WI38 (cell line): Measurements from ENCODE around the gene PLIN3.

Experiments used
- H3K4me3 ChIP-seq: 2 replicates; pipeline ENCODE4 v1.5.1; 2011; ENCODE audit warnings: low read depth, mild to moderate bottlenecking, control low read depth, low read length
- TF ChIP-seq, protein P1 (sequence below): IDR thresholded peaks from 2 replicates; pipeline ENCODE4 v1.5.1; 2012; ENCODE audit warnings: low read depth, mild to moderate bottlenecking, control low read depth, low read length

Gene PLIN3

DNA sequence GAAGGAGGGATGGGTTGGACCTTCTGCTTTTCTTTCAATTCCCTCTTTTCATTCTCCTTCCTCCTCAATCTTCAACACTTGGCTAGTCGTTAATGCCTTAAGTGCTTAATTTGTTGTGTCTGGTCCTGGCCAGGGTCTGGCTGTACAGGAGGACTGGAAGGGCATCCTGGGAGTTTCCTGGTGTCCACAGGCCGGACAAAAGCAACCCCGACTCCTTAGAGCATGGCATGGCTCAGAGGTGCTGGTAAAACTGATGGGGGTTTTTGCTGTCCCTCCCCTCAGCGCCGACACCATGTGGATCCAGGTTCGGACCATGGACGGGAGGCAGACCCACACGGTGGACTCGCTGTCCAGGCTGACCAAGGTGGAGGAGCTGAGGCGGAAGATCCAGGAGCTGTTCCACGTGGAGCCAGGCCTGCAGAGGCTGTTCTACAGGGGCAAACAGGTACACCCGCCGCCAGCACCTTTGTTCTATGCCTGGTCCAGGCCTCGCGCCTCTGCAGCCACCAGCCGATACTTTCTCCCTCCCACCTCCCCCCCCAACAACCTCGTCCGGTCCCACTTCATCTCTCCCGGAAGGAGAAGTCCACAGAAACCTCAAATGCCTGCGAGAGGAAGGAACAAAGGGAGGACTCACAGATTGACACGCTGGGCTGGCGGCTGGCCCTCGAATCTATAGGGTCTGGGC lies 43.3 kb upstream of the PLIN3 start:
- H3K4me3 ChIP-seq: peak overlapping the region; percentile 67
- TF ChIP-seq, protein P1, sequence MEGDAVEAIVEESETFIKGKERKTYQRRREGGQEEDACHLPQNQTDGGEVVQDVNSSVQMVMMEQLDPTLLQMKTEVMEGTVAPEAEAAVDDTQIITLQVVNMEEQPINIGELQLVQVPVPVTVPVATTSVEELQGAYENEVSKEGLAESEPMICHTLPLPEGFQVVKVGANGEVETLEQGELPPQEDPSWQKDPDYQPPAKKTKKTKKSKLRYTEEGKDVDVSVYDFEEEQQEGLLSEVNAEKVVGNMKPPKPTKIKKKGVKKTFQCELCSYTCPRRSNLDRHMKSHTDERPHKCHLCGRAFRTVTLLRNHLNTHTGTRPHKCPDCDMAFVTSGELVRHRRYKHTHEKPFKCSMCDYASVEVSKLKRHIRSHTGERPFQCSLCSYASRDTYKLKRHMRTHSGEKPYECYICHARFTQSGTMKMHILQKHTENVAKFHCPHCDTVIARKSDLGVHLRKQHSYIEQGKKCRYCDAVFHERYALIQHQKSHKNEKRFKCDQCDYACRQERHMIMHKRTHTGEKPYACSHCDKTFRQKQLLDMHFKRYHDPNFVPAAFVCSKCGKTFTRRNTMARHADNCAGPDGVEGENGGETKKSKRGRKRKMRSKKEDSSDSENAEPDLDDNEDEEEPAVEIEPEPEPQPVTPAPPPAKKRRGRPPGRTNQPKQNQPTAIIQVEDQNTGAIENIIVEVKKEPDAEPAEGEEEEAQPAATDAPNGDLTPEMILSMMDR: no peak

DNA sequence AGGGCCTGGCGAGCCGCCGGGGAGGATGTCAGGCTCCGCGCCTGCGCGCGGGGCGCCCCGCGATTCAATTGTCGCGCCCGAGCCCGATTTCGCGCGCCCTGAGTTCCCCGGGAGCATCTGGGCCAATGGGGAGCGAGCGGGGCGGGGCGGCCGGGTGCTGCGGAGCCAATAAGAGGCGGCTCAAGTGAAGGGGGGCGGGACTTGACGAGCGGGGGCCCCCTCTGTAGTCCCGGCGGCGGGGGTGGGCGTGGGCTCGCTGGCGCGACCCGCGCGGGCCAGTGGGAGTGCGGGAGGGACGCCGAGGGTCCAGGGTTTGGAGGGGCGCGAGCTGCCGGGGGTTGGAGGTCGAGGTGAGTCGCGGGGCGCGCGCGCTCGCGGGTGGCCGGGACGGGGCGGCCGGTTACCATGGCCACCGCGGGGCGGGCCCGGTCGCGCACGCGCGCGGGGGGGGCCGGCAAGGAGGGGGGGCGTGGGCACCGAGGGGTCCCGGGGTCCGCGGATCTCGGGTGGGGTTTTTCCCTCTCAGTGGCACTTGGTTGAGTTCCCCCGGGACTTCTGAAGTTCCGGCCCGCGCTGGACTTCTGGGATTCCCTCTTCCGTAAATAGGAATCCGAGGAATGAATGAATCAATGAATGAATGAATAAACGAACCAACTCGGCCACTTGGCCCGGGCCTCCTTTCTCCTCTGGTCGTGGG lies 42.6 kb upstream of the PLIN3 start:
- peak overlapping the region; percentile 67 for H3K4me3 ChIP-seq

DNA sequence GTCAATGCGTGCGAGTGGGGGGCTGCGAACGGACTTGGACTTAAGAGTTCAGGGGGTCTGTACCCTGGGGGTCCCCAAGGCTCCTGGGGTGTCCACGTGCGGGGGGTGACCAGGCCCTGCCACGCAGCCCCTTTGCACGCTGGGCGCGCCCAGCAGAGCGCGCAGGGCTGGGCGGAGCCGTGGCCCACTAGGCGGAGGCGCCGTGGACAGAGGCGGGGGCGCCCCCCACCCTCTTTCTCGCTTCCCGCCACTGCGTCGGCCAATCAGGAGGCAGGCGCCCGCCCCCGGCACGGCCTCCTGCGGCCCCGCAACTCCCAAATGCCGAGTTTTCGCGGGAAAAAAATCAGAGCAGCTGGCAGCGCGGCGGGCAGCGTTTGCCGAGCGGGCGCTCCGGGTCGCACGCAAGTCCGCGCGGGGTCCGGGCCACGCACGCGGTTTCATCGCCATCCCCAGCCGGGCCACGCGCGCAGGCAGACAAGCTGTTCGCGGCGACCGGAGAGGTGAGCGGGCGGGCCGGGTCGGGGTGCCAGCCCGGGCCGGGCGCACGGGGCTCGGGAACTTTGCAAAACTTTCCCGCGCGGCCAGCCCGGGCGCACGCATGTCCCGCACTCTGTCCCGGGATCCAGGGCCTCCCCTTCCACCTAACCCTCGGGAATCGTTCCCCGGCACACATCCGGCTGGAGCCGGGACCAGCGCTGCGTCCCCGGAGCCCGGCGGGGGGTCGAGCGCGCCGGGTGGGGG lies 41.9 kb upstream of the PLIN3 start, which contains the start of gene UHRF1:
UHRF1 (plus strand) TSS at position 346 of the 741 bp plus-strand sequence. CDS start 1,385 bp downstream, outside the sequence.
- TF ChIP-seq, protein P1: no peak
- H3K4me3 ChIP-seq: peak within 1 kb of the TSS; percentile 67

More for the DNA sequence above, 42.6 kb upstream of the PLIN3 start:
- TF ChIP-seq, protein P1: no peak

DNA sequence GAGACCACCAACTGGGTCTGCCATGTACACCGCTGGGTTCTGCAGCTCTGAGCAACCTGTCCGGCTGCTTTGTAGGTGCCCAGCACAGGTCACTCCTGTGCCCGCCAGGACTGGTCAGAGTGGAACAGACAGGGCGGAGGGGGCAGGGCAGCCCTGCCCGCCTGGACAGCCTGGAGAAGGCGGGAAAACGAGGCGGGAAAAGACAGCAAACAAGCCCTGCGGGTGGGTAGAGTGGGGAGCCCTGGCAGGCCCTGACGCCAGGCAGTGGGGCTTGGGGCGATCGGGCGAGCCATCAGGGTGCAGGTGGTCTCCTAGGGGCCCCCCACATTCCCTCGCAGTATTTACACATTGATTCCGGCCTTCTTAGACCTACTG lies 41.3 kb upstream of the PLIN3 start:
- TF ChIP-seq, protein P1: no peak
- H3K4me3 ChIP-seq: no peak overlapping the region

DNA sequence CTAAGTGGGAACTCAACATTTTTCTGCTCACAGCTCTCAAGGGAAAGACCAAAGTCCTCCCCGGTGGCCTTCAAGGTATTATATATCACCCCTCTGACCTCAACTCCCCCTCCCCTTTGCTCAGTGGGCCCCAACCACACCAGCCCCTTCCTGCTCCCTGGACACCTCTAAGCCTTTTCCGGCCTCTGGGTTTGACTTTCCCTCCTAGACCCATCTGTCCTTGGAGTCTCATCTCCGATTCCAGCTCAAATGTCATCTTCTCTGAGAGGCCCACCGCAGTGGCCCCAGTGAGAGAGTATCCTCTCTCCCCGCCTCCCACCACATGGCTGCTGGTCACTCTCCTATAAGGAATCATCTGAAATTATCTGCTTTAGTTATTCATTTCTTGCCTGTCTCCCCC lies 40.9 kb upstream of the PLIN3 start:
- H3K4me3 ChIP-seq: no peak overlapping the region
- TF ChIP-seq, protein P1: no peak

DNA sequence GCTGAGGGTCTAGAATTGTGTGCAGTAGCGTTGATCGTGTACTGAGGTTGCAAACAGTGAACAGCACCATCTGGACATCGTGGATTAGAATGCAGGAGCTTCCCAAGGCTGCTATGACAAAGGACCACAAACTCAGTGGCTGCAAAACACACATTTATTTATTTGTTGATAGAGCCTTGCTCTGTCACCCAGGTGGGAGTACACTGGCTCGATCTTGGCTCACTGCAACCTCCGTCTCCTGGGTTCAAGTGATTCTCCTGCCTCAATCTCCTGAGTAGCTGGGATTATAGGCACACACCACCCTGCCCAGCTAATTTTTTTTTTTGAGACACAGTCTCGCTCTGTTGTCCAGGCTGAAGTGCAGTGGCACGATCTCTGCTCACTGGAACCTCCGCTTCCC lies 39.5 kb upstream of the PLIN3 start:
- TF ChIP-seq, protein P1: no peak

DNA sequence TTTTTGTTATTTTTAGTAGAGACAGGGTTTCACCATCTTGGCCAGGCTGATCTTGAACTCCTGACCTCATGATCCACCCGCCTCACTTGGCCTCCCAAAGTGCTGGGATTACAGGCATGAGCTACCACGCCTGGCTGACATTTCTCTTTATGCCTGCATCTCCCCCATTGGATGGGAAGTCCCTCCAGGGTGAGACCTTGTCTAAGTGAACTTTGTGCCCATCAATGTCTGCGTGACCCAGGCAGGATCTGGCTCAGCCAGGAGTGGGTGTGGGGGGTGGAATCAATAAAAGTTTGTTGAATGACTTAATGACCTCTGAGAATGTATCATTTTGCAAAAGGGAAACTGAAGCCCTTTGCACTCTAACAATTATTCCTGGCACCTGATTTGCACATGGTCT lies 37.0 kb upstream of the PLIN3 start:
- H3K4me3 ChIP-seq: no peak overlapping the region
- TF ChIP-seq, protein P1: no peak

More for the DNA sequence above, 39.5 kb upstream of the PLIN3 start:
- no peak overlapping the region for H3K4me3 ChIP-seq
